BJ (cell line): ENCODE measurements around the gene PHLPP1. TPM values are rescaled to one million over a fixed set of nuclear protein-coding genes. Genes with fewer than 3 reads are reported as not detected.

ENCODE experiments used
- CTCF ChIA-PET: fragments of 350-600 bp; formaldehyde crosslinking; extraction: SDS; loops from one replicate; lab custom pipeline; 2021; ENCODE audit warnings: antibody characterized with exemption, inconsistent platforms; lab: Yijun Ruan, JAX
- POLR2A ChIA-PET: fragments of 300-600 bp; sonication (Branson Sonifier 250); formaldehyde crosslinking; extraction: SDS; loops from one replicate; lab custom pipeline; 2021; ENCODE audit warnings: antibody characterized with exemption; lab: Charles Lee
- DNase-seq: peaks from one replicate; pipeline ENCODE4 v3.0.0-alpha.2; 2011; ENCODE audit warnings: low read depth
- H3K27me3 ChIP-seq: 2 replicates; pipeline ENCODE4 v1.6.0; 2011; ENCODE audit warnings: low read length; ENCODE audit not compliant: control insufficient read depth, insufficient read depth
- H3K36me3 ChIP-seq: 2 replicates; pipeline ENCODE4 v1.5.1; 2011; ENCODE audit warnings: low read length; ENCODE audit not compliant: control insufficient read depth, insufficient read depth
- H3K4me3 ChIP-seq: 2 replicates; pipeline ENCODE4 v1.5.1; 2011; ENCODE audit warnings: low read depth, mild to moderate bottlenecking, control low read depth, low read length
- CTCF ChIP-seq: IDR thresholded peaks from 2 replicates; pipeline ENCODE4 v1.5.1; 2011; ENCODE audit warnings: low read depth, mild to moderate bottlenecking, control low read depth, inconsistent platforms, low read length, moderate library complexity; ENCODE audit not compliant: insufficient read depth
- polyA plus RNA-seq: library from polyadenylated mRNA; depleted of rRNA; stranded (reverse); fragments of >200 nt; gene quantifications from 2 replicates; pipeline ENCODE4 v1.2.3, GENCODE V29; 2011

PHLPP1 gene
- polyA plus RNA-seq, 1 experiment: 4.0 TPM

GRCh38 chr18:62860062-62860461 is 144.7 kb downstream of the PHLPP1 start:
- no peak for DNase-seq
- POLR2A ChIA-PET: no interaction called here
- no peak for TF ChIP-seq CTCF
- Histone ChIP-seq H3K36me3 (no peaks in the 10 kb centered on the region), H3K27me3 (no peaks in the 10 kb centered on the region), H3K4me3 (no peak overlapping the region)
- CTCF ChIA-PET: no interaction called here

GRCh38 chr18:62862466-62862865 is 147.1 kb downstream of the PHLPP1 start:
- no peak for TF ChIP-seq CTCF
- Histone ChIP-seq H3K27me3 (no peaks in the 10 kb centered on the region), H3K4me3 (no peak overlapping the region), H3K36me3 (no peaks in the 10 kb centered on the region)
- no peak for DNase-seq
- ChIA-PET POLR2A (no interaction called here), CTCF (no interaction called here)

GRCh38 chr18:62863579-62864001 is 148.2 kb downstream of the PHLPP1 start:
- no peak for TF ChIP-seq CTCF
- no peak for DNase-seq
- Histone ChIP-seq H3K4me3 (no peak overlapping the region), H3K36me3 (no peaks in the 10 kb centered on the region), H3K27me3 (no peaks in the 10 kb centered on the region)
- CTCF ChIA-PET: no interaction called here
- POLR2A ChIA-PET: no interaction called here

GRCh38 chr18:62865498-62865897 is 150.2 kb downstream of the PHLPP1 start:
- POLR2A ChIA-PET: no interaction called here
- DNase-seq: no peak
- no peak for TF ChIP-seq CTCF
- no peaks in the 10 kb centered on the region for H3K36me3 ChIP-seq
- no peak overlapping the region for H3K4me3 ChIP-seq
- CTCF ChIA-PET: interaction anchor here (0.6 kb wide), 1 partner anchor 150 kb away, joined by 3 read pairs; the partner anchor contains the start of gene PHLPP1
- no peaks in the 10 kb centered on the region for H3K27me3 ChIP-seq

- Histone ChIP-seq H3K27me3 (no peaks in the 10 kb centered on the region), H3K36me3 (no peaks in the 10 kb centered on the region), H3K4me3 (no peak overlapping the region)
- no peak for TF ChIP-seq CTCF
- no peak for DNase-seq
- ChIA-PET CTCF (interaction anchor here (0.6 to 0.8 kb wide), 2 partner anchors 12 to 498 kb away, joined by 3 to 4 read pairs; no protein-coding TSS in a partner anchor), POLR2A (no interaction called here)
These were observed 152.2 kb downstream of the PHLPP1 start for GRCh38 chr18:62867534-62867933.
